ENCODE results near the gene ZNF776.
"Not testable (repeated sequence)": the region's sequence is repeated elsewhere in the genome, so short reads cannot be mapped to it uniquely, and the experiment has no call there.

Gene ZNF776

DNA sequence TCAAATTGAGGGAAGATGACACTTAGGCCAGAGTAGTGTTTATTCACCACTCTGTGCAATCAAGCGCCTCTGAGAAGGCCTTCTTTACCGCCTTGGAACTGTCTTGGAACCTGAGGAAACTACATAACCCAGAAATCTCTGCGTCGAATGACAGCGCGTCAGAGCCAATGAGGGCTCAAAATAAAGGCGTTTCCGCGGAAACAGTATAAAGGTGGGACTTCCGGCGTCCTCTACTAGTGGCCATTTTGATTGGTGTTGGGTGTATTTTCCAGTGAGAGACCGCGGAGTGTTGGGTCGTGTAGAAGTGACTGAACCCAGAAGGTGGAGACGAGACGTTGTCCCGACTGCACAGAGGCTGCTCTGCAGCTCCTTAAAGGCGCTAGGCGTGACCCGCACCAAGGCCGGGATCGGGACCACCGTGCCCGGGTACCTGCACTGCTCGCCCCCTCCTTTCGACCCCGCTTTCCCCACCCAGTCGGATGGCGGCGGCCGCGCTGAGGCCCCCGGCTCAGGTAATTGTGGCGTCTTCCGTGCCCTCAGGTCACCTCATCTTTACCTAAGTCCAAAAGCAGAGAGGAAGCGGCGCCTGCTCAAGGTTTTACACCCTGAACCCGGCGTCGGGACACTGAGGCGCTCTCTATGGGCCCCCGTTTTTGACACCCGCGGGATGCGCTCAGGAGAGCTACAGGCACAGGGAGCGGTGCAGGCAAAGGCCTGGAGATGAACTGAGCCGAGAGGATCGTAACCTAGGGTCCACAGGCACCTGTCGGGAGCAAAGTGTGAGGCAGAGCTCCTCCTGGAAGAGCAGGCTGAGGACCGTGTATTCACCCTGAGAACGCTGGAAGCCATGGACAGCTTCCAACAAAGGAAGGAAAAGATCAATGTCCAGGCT lies at the start of gene ZNF776:
Gene ZNF776 (plus strand): TSS at position 236 of the 892 bp plus-strand sequence. CDS start 244 bp downstream, at position 480.
- peak; percentile 73 to 79 for DNase-seq

DNA sequence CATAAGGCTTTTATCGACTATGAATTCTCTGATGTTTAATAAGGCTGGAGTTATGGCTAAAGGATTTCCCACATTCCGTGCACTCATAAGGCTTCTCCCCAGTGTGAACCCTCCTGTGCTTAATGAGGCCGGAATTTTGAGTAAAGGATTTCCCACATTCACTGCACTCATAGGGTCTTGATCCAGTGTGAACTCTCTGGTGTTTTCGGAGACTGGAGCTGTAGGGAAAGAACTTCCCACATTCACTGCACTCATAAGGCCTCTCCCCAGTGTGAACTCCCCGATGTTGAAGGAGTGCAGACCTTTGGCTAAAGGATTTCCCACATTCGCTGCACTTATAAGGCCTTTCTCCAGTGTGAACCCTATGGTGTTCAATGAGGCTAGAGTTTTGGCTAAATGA lies 45.0 kb upstream of the ZNF776 start:
- DNase-seq = no peak

DNA sequence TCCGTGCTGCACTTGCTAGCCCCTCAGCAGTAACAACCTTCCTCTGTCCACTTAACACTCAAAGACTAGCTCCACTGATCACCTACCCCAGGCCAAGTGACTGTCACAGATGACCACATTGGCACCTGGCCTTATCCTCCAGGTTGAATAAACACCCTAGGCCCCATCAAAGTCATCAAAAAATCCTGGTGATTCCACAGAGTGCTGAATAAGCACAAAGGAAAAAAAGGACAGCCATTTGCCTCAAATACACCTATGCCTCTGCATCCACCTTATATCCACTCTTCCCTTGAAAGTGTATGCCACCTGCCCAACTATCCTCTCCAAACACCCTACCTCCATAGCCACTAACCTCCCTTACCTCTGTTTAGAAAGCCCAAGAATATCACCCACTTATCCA lies 40.3 kb upstream of the ZNF776 start:
- DNase-seq = no peak

DNA sequence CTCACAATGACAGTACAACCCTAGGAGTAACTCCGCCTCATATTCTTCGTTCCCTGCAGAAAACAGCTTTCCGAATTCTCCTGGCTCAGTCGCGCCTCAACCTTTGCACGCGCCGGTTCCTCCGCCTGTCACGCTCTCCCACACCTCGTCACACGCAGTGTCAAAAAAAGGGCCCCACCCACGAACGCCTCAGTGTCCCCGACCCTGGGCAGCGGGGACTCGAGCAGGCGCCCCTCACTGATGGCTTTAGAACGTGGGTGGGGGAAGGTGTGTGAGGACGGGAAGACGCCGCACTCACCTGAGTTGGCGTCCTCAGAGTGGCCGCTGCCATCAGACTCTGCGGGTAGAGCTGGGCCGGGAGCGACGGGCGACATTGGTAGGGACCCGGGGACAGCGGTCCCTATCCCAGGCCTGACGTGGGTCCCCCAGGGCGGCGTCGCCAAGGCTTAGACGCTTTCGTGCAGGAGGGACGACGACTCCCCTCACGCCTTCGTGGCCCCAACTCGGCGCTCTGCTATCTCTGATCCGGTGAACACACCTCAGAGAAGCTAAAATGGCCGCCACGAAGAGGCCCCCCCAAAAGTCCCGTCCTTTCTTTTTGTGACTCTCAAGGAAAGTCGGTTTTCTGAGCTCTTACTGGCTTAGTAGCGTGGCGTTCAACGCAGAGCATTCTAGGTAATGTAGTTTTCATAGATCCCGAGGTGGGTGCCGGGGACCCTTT lies 37.8 kb upstream of the ZNF776 start, which contains the start of gene ZNF154:
Gene ZNF154 (minus strand): TSS at position 564 of the 721 bp plus-strand sequence. CDS start 233 bp downstream, at position 331.
- DNase-seq = peak; percentile 19 to 21

DNA sequence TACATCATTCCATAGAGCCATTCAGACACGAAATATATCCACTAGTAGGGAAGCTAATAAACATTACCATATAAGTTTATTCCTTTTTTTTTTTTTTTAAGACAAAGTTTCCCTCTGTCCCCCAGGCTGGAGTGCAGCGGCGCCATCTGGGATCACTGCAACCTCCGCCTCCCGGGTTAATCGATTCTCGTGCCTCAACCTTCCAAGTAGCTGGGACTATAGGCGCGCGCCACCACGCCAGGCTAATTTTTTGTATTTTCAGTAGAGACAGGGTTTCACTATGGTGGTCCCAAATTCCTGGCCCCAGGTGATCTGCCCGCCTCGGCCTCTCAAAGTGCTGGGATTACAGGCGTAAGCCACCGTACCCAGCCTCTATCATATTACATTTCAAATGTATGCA lies 37.0 kb upstream of the ZNF776 start:
- DNase-seq = no peak

DNA sequence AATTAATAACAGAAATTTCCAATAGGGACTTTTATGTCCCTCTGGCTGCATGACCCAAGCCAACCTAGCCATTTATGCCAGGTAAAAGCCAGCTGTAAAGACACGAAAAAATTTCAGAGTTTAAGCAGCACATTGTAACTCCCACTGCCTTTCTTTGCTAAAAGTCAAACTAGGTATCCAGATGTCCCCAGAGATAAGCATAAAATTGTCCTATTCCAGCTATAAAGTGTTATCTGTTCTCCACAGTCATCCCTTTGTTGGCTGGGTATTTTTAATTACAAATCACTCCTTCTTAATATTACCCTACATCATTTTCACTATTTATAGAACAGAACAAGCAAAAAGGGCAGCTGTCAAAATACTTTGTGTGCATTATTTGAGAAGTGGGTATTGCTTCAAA lies 34.4 kb upstream of the ZNF776 start:
- DNase-seq = no peak

DNA sequence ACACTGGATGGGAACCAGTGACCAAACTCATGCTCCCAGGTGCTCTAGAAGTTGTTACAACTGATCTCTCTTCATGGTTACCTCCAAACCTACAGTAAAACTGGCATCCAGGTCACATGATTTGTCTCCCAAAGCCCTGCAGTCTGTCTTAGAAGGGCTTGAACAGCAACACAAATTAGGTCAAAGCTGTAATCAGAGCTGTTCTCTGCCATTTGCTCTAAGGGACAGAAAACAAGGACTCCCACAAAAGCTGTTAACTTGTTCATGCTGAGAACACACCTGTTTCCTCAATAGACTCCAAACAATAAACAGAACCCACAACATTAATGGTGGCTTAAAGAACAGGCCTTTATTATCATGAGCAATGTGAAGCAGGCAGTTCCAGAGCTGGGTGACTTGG lies 27.2 kb upstream of the ZNF776 start:
- no peak for DNase-seq

DNA sequence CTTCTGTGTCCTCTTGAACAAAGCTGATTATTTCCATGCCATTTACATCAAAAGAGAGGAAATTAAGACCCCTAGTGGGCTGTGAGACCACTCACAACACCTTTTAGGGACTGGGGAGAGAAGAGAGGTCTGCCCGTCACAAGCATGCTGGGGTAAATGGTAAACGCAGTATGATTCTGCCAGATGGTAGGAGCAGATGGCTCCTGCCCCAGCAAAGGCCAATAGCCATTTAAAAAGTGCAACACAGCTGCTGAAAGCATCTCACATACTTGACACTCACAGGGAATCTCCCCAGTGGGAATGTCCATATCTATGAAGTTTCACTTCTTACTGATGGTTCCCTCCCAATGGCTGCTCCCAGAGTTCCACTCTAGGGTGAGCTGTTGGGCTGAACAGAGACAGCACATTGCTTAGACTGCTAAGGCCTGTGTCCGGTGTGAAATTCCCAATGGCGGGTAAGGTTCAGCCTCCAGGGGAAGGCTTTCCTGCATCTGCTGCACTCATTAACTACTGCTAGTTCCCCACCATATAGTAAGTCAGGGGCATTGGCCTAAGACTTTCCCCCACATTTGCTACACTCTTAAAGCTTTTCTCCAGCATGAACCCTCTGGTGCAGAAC lies 26.6 kb upstream of the ZNF776 start:
- no peak for DNase-seq

DNA sequence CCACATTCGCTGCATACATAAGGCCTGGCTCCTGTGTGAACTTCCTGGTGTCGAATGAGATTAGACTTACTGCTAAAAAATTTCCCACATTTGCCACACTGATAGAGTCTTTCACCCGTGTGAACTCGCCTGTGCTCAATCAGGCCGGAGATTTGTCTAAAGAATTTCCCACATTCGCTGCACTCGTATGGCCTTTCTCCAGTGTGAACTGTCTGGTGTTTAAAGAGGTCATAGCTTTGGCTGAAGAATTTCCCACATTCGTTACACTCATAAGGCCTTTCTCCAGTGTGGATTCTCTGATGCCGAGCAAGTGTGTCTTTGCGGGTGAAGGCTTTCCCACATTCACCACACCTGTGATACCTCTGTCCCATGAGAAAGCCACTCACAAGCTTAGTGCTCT lies 25.7 kb upstream of the ZNF776 start:
- no peak for DNase-seq

DNA sequence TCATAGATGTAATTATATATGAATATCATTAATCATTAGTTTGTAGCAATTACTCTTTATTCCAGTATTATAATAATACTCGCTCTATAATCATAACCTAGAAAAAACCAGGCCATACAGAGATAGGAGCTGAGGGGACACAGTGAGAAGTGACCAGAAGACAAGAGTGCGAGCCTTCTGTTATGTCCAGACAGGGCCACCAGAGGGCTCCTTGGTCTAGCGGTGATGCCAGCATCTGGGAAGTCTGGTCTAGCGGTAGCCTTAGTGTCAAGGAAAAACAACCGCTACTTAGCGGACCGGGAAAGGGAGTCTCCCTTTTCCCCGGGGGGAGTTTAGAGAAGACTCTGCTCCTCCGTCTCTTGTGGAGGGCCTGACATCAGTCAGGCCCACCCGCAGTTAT lies 8.3 kb upstream of the ZNF776 start:
- peak; percentile 53 to 61 for DNase-seq

DNA sequence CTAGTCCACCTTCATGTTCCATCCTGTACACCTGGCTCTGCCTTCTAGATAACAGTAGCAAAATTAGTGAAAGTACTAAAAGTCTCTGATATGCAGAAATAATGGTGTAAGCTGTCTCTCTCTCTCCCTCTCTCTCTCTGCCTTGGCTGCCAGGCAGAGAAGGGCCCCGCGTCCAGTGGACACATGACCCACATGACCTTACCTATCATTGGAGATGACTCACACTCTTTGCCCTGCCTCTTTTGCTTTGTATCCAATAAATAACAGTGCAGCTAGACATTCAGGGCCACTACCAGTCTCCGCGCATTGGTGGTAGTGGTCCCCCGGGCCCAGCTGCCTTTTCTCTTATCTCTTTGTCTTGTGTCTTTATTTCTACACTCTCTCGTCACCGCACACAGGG lies 7.8 kb upstream of the ZNF776 start:
- DNase-seq = not testable (repeated sequence)

DNA sequence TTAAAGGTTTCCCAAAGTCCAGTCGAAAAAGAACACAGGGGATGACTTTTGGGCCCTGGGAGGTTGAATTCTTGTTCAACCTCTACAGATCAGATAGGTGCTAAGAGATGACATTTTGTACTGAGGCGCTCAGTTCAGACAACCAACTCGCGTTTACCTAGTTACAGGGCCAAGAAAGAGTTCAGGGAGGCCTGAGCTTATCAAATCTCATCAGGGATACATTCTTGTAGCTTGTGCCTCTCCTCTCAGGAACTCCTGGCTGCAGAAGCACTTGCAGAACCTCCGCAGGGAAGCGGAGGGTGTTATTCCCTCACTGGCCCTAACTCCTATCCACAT lies 825 bp downstream of the ZNF776 start:
- DNase-seq = no peak

DNA sequence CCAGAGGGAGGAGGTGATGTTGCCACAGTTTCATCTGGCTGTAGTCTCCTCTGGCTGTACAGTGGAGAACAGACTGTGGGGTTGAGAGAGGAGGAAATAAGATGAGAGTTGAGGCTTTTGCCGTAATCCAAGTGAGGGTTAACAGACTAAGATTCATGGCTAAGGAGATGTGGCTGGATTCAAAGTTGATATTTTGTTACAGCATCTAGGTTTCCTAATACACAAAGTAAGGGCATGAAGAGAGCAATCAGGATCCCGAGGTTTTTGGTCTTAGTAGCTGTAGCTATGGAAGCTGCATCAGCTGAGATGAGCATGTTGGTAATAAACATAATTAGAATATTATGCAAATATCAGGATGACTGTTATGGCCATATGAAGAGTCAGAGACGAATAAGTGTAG lies 1.4 kb downstream of the ZNF776 start:
- no peak for DNase-seq

DNA sequence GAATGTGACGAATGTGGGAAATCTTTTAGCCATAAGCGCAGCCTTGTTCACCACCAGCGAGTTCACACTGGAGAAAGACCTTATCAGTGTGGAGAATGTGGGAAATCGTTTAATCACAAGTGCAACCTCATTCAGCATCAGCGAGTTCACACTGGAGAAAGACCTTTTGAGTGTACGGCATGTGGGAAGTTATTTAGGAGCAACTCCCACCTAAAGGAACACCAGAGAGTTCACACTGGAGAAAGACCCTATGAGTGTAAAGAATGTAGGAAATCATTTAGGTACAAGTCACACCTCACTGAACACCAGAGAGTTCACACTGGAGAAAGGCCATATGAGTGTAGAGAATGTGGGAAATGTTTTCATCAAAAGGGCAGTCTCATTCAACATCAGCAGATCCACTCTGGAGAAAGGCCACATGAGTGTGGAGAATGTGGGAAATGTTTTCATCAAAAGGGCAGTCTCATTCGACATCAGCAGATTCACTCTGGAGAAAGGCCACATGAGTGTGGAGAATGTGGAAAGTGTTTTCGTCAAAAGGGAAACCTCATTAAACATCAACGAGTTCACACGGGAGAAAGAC lies 7.6 kb downstream of the ZNF776 start:
- no peak for DNase-seq

DNA sequence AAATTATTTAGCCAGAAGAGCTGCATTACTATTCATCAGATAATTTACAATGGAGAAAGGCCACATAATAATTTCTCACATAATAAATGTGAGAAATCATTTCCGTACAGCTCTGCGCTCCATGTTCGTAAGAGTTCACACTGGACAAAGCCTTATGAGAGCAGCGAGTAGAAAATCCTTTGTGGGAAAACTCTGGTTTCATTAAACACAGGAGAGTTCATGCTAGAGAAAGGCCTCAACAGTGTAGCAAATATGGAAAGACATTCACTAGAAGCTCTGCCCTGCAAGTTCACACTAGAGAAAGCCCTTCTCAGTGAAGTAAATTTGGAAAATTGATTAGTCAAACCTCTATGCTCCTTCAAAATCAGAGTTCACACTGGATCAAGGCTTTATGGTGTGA lies 8.4 kb downstream of the ZNF776 start:
- no peak for DNase-seq

DNA sequence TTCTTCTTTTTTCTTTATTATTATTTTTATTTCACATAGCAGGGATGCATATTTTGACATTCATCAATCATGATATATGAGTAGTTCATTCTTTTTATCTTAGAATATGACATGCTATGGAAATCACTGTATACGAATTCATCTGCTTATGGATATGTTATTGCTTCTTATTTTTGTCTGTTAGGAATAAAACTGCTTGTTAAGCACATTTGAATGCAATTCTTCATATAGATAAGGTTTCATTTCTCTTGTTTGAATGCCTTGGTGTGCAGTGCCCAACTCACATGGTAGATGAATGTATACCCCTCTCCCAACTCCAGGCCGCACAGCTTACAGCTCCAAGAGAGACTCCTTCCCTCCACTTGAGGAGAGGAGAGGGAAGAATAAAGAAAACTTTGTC lies 11.3 kb downstream of the ZNF776 start:
- DNase-seq = no peak

DNA sequence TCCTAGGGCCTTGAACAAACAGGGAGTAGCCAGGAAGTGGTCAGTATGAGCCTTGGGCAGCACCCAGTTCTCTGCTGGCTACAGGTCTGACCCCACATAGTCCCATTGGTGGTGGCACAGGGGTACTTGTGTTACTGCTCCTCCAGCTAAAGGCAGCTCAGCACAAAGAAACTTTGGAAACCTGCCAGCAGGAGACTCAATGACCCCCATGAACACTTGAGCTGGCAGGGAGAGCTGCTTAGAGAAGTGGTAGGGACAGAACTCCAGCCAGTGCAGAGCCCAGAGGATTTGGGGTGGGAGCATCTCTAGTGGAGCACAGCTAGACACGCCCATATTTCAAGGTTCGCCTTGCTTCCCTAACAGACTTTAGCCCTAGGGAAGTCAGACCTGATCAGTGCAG lies 12.5 kb downstream of the ZNF776 start:
- DNase-seq = no peak

DNA sequence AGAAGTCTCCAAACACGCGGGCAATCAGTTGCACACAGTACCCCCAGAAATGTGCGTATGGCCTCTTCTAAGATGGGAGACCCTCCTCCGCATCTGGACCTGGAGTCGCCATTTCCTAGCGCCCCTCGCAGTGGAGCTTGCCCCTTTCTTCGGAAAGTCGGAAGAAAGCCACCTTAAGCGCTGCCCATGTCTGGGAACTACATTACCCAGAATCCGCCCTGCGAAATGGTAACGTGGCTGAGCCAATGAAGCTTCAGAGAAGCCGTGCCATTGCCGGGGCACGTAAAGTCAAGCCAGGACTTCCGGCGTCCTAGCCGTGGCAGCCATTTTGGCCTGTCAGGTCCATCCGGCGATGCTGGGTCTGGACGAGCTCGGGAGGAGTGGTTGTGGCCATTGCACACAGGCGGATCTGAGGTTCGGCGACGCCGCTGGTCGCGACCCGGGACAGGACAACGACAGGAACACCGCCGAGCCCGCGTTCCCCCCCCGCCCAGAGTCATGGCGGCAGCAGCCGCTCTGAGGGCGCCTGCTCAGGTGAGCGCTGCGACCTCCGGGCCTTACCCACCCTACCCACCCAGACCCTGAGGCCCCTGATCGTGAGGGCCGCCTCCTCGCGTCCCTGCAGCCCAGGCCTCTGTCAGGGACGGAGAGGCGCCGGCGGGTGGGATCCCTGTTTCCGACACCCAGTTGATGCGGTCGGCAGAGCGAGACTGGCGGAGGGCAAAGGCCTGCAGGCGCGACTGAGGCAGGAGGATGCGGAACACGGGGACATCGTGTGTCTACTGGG lies 22.9 kb downstream of the ZNF776 start, which contains the start of gene ZNF586:
Gene ZNF586 (plus strand): TSS at position 332 of the 787 bp plus-strand sequence. CDS start 167 bp downstream, at position 499.
- DNase-seq = peak; percentile 84 to 88

DNA sequence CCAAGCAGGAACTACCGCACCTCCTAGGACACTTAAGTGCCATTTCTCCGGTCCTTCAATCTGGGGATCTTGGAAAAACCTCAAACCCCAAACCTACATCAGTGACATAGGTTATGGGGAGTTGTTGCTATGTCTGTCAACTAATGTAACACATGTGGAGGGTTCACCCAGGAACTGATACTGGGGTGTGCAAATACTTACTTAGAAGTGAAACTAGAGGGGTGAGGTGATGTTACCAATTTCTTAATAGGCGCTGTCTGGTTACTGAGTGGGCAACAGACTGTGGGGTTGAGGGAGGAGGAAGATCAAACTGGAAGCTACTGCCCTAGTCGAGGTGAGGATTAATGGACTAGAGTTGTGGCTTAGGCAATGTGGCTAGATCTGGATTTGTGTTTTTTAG lies 24.8 kb downstream of the ZNF776 start:
- no peak for DNase-seq

DNA sequence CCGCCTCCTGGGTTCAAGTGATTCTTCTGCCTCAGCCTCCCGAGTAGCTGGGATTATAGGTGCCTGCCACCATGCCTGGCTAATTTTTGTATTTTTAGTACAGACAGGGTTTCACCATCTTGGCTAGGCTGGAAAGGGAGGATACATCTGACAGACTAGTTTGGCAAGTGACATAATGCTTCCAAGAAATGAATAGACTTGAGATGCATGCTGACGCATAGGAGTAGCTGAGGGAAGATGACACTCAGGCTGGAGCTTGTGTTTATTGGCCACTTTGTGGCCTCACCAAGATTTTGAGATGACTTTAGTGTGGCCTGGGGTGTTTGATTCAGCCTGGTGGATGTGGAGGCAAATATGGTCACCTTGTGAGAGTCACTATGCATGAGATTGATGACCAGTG lies 26.9 kb downstream of the ZNF776 start:
- no peak for DNase-seq

DNA sequence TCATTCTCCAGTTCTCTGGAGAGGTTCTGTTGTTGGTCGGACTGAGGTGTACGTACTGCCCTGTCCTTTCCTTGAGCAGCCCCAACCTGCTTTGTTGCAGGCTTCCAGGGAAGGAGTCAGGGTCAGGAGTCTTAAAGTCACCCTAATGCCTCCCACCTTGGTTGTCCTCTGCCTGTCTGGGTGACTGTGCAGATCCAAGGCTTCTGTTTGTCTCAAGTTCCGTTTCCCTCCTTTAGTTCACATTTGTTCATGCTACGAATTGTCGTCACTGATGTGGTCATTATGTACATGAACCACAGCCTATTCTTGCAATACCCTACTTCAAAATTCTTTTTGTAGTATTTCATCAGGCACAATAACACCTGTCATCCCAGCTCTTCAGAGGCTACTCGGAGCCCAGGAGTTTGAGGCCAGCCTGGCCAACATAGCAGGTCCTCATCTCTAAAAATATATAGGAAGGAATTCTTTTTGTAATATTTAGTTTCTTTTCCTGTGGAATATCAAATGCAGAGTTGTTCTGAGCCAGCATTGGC lies 30.2 kb downstream of the ZNF776 start:
- DNase-seq = no peak

DNA sequence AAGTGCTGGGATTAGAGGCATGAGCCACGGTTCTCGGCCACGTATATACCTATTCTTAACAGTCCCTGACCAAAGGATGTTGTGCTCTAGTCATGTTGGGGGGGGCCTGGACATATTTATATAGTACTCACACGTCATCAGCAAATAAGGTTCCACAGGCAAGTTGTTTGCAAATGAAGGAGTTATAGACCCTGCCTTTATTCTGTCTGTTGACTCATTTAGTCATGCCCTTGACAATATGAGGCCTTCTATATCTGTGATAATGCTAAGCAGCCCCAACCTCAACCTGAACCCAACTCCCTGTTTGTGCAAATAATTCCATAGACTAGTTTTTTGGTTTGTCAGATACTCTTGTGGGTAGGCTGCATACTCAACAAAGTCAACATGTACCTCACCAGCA lies 31.7 kb downstream of the ZNF776 start:
- DNase-seq = no peak
